BJ (cell line): ENCODE results near the gene MAP2K5. TPM values are rescaled to one million over a fixed set of nuclear protein-coding genes. Genes with fewer than 3 reads are reported as not detected.

Experiments used
- CTCF ChIA-PET: fragments of 350-600 bp; formaldehyde crosslinking; extraction: SDS; loops from one replicate; lab custom pipeline; 2021; ENCODE audit warnings: antibody characterized with exemption, inconsistent platforms; lab: Yijun Ruan, JAX
- POLR2A ChIA-PET: fragments of 300-600 bp; sonication (Branson Sonifier 250); formaldehyde crosslinking; extraction: SDS; loops from one replicate; lab custom pipeline; 2021; ENCODE audit warnings: antibody characterized with exemption; lab: Charles Lee
- DNase-seq: peaks from one replicate; pipeline ENCODE4 v3.0.0-alpha.2; 2011; ENCODE audit warnings: low read depth
- H3K27me3 ChIP-seq: 2 replicates; pipeline ENCODE4 v1.6.0; 2011; ENCODE audit warnings: low read length; ENCODE audit not compliant: control insufficient read depth, insufficient read depth
- H3K36me3 ChIP-seq: 2 replicates; pipeline ENCODE4 v1.5.1; 2011; ENCODE audit warnings: low read length; ENCODE audit not compliant: control insufficient read depth, insufficient read depth
- H3K4me3 ChIP-seq: 2 replicates; pipeline ENCODE4 v1.5.1; 2011; ENCODE audit warnings: low read depth, mild to moderate bottlenecking, control low read depth, low read length
- polyA plus RNA-seq: library from polyadenylated mRNA; depleted of rRNA; stranded (reverse); fragments of >200 nt; gene quantifications from 2 replicates; pipeline ENCODE4 v1.2.3, GENCODE V29; 2011
- TF ChIP-seq, protein P1 (sequence below): IDR thresholded peaks from 2 replicates; pipeline ENCODE4 v1.5.1; 2011; ENCODE audit warnings: low read depth, mild to moderate bottlenecking, control low read depth, inconsistent platforms, low read length, moderate library complexity; ENCODE audit not compliant: insufficient read depth

Gene MAP2K5
- polyA plus RNA-seq, 1 experiment = 5.6 TPM

DNA sequence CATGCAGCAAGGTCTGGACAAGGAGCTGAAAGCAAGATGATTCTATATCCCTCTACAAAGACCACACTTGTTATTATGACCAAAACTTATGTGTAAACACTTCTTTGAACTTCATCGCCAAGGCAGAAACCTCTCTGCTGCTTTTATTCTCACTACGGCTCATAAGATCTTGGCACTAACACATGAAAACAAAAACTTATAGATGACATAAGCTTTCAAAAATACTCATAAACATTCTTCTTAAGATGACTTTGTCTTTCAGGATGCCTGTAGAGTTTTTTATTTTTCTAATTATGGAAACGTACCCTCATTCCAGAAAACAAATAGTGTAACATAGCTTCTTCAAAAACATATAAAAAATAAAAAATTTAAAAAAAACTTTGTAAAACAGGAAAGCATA, 34.1 kb upstream of the MAP2K5 start:
- ChIA-PET POLR2A (no interaction called here), CTCF (interaction anchor here (1.0 to 2.3 kb wide), 2 partner anchors 12 to 328 kb away, joined by 3 to 5 read pairs; no protein-coding TSS in a partner anchor)
- no peak for DNase-seq
- Histone ChIP-seq H3K36me3 (no peaks in the 10 kb centered on the region), H3K4me3 (no peak overlapping the region), H3K27me3 (no peaks in the 10 kb centered on the region)
- TF ChIP-seq, protein P1, sequence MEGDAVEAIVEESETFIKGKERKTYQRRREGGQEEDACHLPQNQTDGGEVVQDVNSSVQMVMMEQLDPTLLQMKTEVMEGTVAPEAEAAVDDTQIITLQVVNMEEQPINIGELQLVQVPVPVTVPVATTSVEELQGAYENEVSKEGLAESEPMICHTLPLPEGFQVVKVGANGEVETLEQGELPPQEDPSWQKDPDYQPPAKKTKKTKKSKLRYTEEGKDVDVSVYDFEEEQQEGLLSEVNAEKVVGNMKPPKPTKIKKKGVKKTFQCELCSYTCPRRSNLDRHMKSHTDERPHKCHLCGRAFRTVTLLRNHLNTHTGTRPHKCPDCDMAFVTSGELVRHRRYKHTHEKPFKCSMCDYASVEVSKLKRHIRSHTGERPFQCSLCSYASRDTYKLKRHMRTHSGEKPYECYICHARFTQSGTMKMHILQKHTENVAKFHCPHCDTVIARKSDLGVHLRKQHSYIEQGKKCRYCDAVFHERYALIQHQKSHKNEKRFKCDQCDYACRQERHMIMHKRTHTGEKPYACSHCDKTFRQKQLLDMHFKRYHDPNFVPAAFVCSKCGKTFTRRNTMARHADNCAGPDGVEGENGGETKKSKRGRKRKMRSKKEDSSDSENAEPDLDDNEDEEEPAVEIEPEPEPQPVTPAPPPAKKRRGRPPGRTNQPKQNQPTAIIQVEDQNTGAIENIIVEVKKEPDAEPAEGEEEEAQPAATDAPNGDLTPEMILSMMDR = no peak

DNA sequence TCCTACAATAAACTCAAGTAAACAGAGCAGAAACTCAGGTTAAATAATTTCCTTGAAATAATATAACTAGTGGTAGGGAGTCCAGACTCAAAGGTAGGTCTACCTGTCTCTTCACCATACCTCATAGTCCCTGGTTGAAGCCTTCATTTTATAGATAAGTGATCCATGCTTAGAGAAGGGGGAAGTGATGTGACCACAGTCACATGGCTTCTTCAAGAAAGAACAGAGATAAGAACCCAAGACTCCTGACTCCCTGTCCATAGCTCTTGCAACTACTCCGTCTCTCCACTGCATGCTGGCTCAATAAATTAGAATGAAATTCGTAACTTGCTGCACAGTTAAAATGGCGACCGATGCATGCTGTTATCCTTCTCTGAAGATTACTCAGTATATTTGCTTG, 32.6 kb upstream of the MAP2K5 start:
- ChIA-PET CTCF (interaction anchor here (1.6 kb wide), 1 partner anchor 53 kb away, joined by 5 read pairs; no protein-coding TSS in a partner anchor), POLR2A (no interaction called here)
- TF ChIP-seq, protein P1 = no peak
- H3K27me3 ChIP-seq = no peaks in the 10 kb centered on the region
- H3K36me3 ChIP-seq = no peaks in the 10 kb centered on the region; the same call in 1 of the 2 replicates
- H3K4me3 ChIP-seq = no peak overlapping the region
- DNase-seq = no peak

DNA sequence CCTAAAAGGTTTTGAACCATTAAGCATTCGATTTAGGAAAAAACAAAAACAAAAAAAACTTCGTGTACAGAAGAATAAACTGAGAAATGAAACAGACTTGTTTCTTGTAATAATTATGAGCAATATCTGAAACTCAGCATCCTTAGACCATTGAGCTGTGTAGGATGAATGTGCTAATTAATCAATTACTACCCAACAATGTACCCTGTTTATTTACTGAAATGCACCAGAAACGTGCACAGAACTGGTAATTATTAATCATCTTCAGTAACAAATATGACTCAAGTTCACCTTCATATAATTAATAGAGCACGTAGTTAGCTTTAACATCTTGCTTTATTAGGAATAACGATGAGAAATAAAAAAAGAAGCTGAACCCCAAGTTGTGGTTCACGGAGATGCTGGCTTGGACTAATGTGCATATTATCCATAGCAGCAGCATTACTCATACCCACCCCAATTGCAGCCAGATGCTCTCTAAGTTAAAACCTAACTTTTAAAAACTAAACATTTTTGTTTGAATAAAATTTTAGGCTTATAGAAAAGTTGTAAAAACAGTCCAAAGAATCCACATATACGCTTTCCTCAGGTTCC, 31.8 kb upstream of the MAP2K5 start:
- ChIA-PET CTCF (interaction anchor here (1.6 kb wide), 1 partner anchor 54 kb away, joined by 5 read pairs; no protein-coding TSS in a partner anchor), POLR2A (interaction anchor here (0.7 kb wide), 1 partner anchor 10 kb away, joined by 25 read pairs; the partner anchor contains the start of gene C15orf61)
- Histone ChIP-seq H3K27me3 (no peaks in the 10 kb centered on the region), H3K36me3 (no peaks in the 10 kb centered on the region; the same call in 1 of the 2 replicates), H3K4me3 (no peak overlapping the region)
- DNase-seq = peak; percentile 65
- TF ChIP-seq, protein P1 = no peak

DNA sequence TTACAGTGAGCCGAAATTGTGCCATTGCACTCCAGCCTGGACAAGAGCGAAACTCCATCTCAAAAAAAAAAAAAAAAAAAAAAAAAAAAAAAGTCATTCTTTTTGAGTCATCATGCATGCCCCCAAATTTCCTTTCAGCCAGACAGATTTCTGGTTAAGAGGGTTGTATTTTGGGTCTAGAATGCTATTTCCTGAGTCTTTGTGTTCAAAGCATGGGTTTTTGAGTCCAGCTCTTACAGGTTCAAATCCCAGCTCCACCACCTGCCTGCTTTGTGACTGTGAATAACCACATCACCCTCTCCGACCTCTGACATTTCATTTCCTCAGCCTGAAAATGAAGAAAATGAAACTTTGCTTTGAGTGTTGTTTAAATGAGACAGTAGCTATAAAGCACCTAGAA, 30.9 kb upstream of the MAP2K5 start:
- TF ChIP-seq, protein P1 = no peak
- DNase-seq = no peak
- ChIA-PET POLR2A (interaction anchor here (0.7 kb wide), 1 partner anchor 9 kb away, joined by 25 read pairs; the partner anchor contains the start of gene C15orf61), CTCF (no interaction called here)
- Histone ChIP-seq H3K4me3 (no peak overlapping the region), H3K27me3 (no peaks in the 10 kb centered on the region), H3K36me3 (no peaks in the 10 kb centered on the region; the same call in 1 of the 2 replicates)

DNA sequence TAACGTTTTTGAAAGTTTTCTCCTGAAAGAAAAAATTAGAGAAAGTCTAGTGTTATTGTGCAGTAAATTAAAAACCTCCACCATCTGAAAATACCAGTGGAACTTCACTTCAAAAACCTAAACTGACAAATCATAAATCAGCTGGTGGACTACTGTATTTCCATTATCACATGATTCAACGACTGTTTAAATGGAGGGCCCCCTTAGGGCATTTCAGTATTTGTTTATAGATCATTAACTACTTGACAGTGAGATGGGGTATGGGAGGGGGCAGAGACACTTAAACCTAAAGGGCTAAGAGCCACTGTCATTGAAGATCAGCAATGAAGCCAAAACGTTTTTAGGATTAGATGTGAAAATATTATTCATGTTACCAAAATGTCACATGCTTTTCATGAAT, 30.4 kb upstream of the MAP2K5 start:
- TF ChIP-seq, protein P1 = no peak
- CTCF ChIA-PET = no interaction called here
- Histone ChIP-seq H3K27me3 (no peaks in the 10 kb centered on the region), H3K4me3 (no peak overlapping the region), H3K36me3 (no peaks in the 10 kb centered on the region; the same call in 1 of the 2 replicates)
- POLR2A ChIA-PET = no interaction called here
- DNase-seq = no peak
